ENCODE data around the gene OGFR. TPM values are rescaled to one million over a fixed set of nuclear protein-coding genes. Genes with fewer than 3 reads are reported as not detected.
A peak's percentile ranks its signal among the peaks of the same experiment; 100 is the strongest.

The OGFR gene
- total RNA-seq, 1 donor from 2014 or later, result 31.0 TPM

DNA sequence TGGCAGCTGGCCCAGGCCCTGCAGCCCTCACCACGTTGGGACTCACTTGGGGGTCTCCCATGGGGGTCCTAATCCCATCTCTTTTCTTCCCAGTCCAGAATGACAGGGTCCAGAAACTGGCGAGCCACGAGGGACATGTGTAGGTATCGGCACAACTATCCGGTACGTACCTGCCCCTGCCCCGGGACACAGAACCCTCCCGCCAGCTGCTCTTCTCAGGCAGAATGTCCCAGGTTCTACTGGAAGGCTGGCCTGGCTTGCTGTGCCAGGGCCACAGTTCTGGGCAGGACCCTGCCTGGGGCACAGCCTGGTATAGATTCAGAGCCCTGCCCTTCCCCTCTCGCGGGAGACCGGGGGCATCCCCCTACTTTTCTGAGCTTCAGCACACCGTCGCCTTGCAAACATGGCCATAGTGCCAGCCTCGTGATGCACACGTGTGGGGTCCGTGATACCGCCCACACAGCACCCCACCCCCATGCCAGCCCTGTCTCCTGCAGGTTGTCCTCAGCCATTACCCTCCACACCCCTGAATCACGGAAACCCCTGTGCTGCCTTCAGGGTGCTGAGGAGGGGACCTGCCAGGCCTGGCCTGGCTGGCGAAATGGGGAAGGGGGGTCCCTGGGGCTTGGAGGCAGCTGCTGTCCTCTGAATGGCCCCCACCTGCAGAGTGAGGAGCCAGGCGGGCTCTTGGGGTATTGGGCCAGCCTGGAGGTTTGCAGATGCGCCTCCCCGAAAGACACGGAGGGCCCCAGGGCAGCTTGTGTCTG lies 3.0 kb downstream of the OGFR start:
- H3K4me3 Mint-ChIP-seq (ENCODE audit: low read depth), result no peak overlapping the region
- H3K27ac Mint-ChIP-seq, result no peak overlapping the region
- H3K36me3 Mint-ChIP-seq (ENCODE audit: insufficient read depth), result peaks cover 5% of the 10 kb centered on the region
- no peaks in the 10 kb centered on the region for H3K9me3 Mint-ChIP-seq (ENCODE audit: low read depth)
- H3K4me1 Mint-ChIP-seq (ENCODE audit: low read depth), result peaks cover 5% of the 10 kb centered on the region
- H3K27me3 Mint-ChIP-seq, result peaks cover 11% of the 10 kb centered on the region
- TF ChIP-seq, protein P1, sequence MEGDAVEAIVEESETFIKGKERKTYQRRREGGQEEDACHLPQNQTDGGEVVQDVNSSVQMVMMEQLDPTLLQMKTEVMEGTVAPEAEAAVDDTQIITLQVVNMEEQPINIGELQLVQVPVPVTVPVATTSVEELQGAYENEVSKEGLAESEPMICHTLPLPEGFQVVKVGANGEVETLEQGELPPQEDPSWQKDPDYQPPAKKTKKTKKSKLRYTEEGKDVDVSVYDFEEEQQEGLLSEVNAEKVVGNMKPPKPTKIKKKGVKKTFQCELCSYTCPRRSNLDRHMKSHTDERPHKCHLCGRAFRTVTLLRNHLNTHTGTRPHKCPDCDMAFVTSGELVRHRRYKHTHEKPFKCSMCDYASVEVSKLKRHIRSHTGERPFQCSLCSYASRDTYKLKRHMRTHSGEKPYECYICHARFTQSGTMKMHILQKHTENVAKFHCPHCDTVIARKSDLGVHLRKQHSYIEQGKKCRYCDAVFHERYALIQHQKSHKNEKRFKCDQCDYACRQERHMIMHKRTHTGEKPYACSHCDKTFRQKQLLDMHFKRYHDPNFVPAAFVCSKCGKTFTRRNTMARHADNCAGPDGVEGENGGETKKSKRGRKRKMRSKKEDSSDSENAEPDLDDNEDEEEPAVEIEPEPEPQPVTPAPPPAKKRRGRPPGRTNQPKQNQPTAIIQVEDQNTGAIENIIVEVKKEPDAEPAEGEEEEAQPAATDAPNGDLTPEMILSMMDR (IDR thresholded peaks at IDR 0.05; ENCODE audit: unreplicated experiment), result no peak
- no peak for DNase-seq (ENCODE audit: low spot score, unreplicated experiment)

DNA sequence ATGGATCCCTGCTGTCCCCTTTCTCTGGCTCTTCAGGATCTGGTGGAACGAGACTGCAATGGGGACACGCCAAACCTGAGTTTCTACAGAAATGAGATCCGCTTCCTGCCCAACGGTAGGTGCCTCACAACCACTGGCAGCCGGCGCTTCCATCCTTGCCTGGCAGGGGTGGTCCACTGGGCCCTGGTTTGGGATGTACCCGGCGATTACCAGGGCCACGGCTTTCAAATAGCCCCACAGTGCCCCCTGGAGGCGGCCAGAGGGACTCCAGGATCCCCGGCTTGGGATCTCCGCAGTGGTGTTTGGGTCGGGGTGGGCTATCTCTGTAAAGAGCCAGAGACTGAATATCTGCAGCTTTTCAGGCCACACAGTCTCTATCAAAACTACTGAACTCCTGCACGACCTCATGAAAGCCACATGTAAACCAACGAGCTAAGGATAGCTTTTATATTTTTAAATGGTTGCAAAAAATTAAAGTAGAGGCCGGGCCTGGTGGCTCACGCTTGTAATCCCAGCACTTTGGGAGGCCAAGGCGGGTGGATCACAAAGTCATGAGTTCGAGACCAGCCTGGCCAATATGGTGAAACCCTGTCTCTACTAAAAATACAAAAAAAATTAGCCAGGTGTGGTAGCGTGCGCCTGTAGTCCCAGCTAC lies 3.7 kb downstream of the OGFR start:
- Mint-ChIP-seq H3K27ac (no peak overlapping the region), H3K9me3 (ENCODE audit: low read depth) (no peaks in the 10 kb centered on the region), H3K27me3 (peaks cover 5% of the 10 kb centered on the region), H3K4me3 (ENCODE audit: low read depth) (peak overlapping the region; percentile 60), H3K4me1 (ENCODE audit: low read depth) (peaks cover 5% of the 10 kb centered on the region), H3K36me3 (ENCODE audit: insufficient read depth) (peaks cover 5% of the 10 kb centered on the region)
- TF ChIP-seq, protein P1 (IDR thresholded peaks at IDR 0.05; ENCODE audit: unreplicated experiment), result peak; percentile 89
- peak; percentile 76 for DNase-seq (ENCODE audit: low spot score, unreplicated experiment)

DNA sequence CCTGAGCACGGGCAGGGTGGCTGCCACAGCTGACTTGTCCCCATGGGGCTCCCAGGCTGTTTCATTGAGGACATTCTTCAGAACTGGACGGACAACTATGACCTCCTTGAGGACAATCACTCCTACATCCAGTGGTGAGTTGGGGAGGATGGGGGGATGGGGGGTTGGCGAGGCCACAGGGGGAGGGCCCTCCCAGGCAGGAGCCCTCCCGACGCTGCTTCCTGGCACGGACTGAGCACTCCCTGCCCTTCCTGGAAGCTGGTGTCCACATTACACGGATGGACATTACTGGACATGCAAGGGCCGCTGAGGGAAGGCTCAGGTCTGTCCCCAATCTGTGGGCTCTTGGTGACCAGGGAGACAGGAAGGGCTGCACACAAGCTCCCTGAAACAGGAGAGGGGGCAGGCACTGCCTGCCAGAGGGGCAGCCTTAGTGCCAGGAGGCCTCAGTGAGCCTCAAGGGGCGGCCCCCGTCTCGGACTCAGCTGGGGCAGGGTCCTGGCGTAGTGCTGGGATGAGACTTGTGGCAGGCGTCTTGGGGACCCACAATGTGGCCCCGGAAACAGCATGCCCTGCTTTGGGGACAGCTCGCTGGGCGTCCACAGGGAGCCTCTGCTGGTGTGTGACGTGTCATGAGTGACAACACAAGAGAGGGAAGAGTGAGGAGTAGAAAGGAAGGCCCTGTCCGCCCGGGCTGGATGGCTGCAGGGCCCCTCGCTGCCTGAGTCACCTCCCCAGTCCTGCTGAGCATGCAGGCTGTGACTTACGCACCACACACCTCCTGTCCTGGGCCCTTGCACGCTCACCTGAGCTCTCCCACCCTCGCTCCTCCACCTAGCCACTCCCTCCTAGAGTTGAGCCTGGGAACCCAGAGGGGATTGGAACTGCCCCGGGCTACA lies 5.1 kb downstream of the OGFR start:
- Mint-ChIP-seq H3K27ac (no peak overlapping the region), H3K36me3 (ENCODE audit: insufficient read depth) (peaks cover 5% of the 10 kb centered on the region), H3K27me3 (no peaks in the 10 kb centered on the region), H3K4me3 (ENCODE audit: low read depth) (no peak overlapping the region), H3K4me1 (ENCODE audit: low read depth) (peaks cover 4% of the 10 kb centered on the region), H3K9me3 (ENCODE audit: low read depth) (no peaks in the 10 kb centered on the region)
- TF ChIP-seq, protein P1 (IDR thresholded peaks at IDR 0.05; ENCODE audit: unreplicated experiment), result no peak
- DNase-seq (ENCODE audit: low spot score, unreplicated experiment), result no peak

DNA sequence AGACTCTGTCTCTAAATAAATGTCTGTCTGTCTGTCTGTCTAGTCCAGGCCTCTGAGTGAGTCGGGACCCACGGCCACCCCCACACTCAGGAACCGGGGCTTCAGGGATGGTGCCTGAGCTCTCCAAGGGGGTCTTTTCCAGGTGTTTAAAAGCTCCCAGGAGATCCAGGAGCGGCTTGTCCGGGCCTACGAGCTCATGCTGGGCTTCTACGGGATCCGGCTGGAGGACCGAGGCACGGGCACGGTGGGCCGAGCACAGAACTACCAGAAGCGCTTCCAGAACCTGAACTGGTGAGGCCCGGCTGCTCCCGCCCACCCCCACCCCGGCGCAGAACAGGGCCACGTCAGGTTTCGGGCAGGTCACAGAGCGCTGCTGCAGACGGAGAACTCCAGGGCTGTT lies 6.7 kb downstream of the OGFR start:
- H3K27ac Mint-ChIP-seq, result no peak overlapping the region
- no peak overlapping the region for H3K4me3 Mint-ChIP-seq (ENCODE audit: low read depth)
- TF ChIP-seq, protein P1 (IDR thresholded peaks at IDR 0.05; ENCODE audit: unreplicated experiment), result no peak
- H3K36me3 Mint-ChIP-seq (ENCODE audit: insufficient read depth), result peaks cover 5% of the 10 kb centered on the region
- H3K4me1 Mint-ChIP-seq (ENCODE audit: low read depth), result peaks cover 7% of the 10 kb centered on the region
- H3K27me3 Mint-ChIP-seq, result peaks cover 11% of the 10 kb centered on the region
- no peaks in the 10 kb centered on the region for H3K9me3 Mint-ChIP-seq (ENCODE audit: low read depth)
- DNase-seq (ENCODE audit: low spot score, unreplicated experiment), result no peak

DNA sequence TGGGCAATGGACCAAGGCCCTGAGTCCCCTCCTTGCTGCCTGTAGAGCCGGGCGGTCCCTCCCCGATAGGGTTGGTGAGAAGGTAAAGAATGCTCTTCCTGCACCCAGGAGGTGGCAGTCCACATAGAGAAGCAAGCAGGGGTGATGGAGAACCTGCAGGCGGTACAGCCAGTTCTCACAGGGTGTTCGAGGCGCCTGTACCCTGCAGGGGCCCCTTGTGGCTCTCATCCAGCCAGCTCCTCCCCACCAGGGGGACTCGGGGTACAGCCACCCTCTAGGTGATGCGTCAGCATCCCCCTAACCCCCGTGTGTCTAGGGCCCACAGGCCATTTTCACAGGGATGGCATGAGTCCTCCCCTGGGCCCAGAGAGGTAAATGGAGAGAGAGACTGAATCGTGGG lies 7.1 kb downstream of the OGFR start:
- Mint-ChIP-seq H3K4me1 (ENCODE audit: low read depth) (peaks cover 7% of the 10 kb centered on the region), H3K36me3 (ENCODE audit: insufficient read depth) (peaks cover 5% of the 10 kb centered on the region), H3K9me3 (ENCODE audit: low read depth) (no peaks in the 10 kb centered on the region), H3K4me3 (ENCODE audit: low read depth) (no peak overlapping the region), H3K27ac (no peak overlapping the region), H3K27me3 (peaks cover 11% of the 10 kb centered on the region)
- no peak for DNase-seq (ENCODE audit: low spot score, unreplicated experiment)
- TF ChIP-seq, protein P1 (IDR thresholded peaks at IDR 0.05; ENCODE audit: unreplicated experiment), result no peak

Data from progenitor cell of endocrine pancreas (in vitro differentiated cells).